MM.1S (cell line): Measurements from ENCODE around the gene IGHMBP2.

Source experiments
- DNase-seq: peaks from one replicate; pipeline ENCODE4 v3.0.0-alpha.2; 2015
- H2AFZ ChIP-seq: fragments of 300-600 bp; sonication (generic); 2 replicates; pipeline ENCODE4 v1.6.0; 2016; ENCODE audit warnings: antibody characterized with exemption, low read length
- H3F3A ChIP-seq: fragments of 300-600 bp; sonication (generic); 2 replicates; pipeline ENCODE4 v1.6.1; 2016; ENCODE audit warnings: mild to moderate bottlenecking, antibody characterized with exemption, low read length, moderate library complexity, mixed read lengths; ENCODE audit not compliant: insufficient read depth
- H3K27ac ChIP-seq: fragments of 300-600 bp; sonication (generic); 2 replicates; pipeline ENCODE4 v1.5.1; 2016; ENCODE audit warnings: mild to moderate bottlenecking, low read length
- H3K27me3 ChIP-seq: fragments of 300-600 bp; sonication (generic); replicated peaks from 2 replicates; pipeline ENCODE4 v1.6.0; 2016; ENCODE audit warnings: low read length; ENCODE audit not compliant: insufficient read depth
- H3K36me3 ChIP-seq: fragments of 300-600 bp; sonication (generic); replicated peaks from 2 replicates; pipeline ENCODE4 v1.6.1; 2016; ENCODE audit warnings: mild to moderate bottlenecking, low read length, mixed read lengths; ENCODE audit not compliant: insufficient read depth
- H3K4me1 ChIP-seq: fragments of 300-600 bp; sonication (generic); 2 replicates; pipeline ENCODE4 v1.6.1; 2016; ENCODE audit warnings: low read length, mixed read lengths
- H3K4me2 ChIP-seq: fragments of 300-600 bp; sonication (generic); 2 replicates; pipeline ENCODE4 v1.6.0; 2016; ENCODE audit warnings: low read depth, low read length
- H3K4me3 ChIP-seq: fragments of 300-600 bp; sonication (generic); 2 replicates; pipeline ENCODE4 v1.5.1; 2016; ENCODE audit warnings: low read length, mixed read lengths
- H3K79me2 ChIP-seq: fragments of 300-600 bp; sonication (generic); 2 replicates; pipeline ENCODE4 v1.6.1; 2016; ENCODE audit warnings: mixed run types, low read length, mixed read lengths
- H3K9ac ChIP-seq: fragments of 300-600 bp; sonication (generic); 2 replicates; pipeline ENCODE4 v1.6.1; 2016; ENCODE audit warnings: low read length, mixed read lengths
- H3K9me2 ChIP-seq: fragments of 300-600 bp; sonication (generic); replicated peaks from 2 replicates; pipeline ENCODE4 v1.6.1; 2016; ENCODE audit warnings: mild to moderate bottlenecking, low read length, mixed read lengths; ENCODE audit not compliant: insufficient read depth
- H3K9me3 ChIP-seq: fragments of 300-600 bp; sonication (generic); replicated peaks from 2 replicates; pipeline ENCODE4 v1.6.1; 2016; ENCODE audit warnings: mild to moderate bottlenecking, low read length, mixed read lengths; ENCODE audit not compliant: insufficient read depth
- H4K20me1 ChIP-seq: fragments of 300-600 bp; sonication (generic); 2 replicates; pipeline ENCODE4 v1.6.1; 2016; ENCODE audit warnings: mild to moderate bottlenecking, low read length, moderate library complexity, mixed read lengths; ENCODE audit not compliant: insufficient read depth
- CTCF ChIP-seq: fragments of 300-600 bp; sonication (generic); IDR thresholded peaks from 2 replicates; pipeline ENCODE4 v1.5.1; 2016; ENCODE audit warnings: antibody characterized with exemption, low read length, mixed read lengths
- EZH2 ChIP-seq: fragments of 300-600 bp; sonication (generic); optimal IDR thresholded peaks from 2 replicates; pipeline ENCODE3; 2017; ENCODE audit warnings: low read depth, mild to moderate bottlenecking, antibody characterized with exemption, low read length, mixed read lengths
- EZH2phosphoT487 ChIP-seq: fragments of 300-600 bp; sonication (generic); IDR thresholded peaks from 2 replicates; pipeline ENCODE4 v1.6.1; 2018; ENCODE audit warnings: antibody characterized with exemption, low read length

Gene IGHMBP2

GRCh38 chr11:68955607-68955958 lies 51.9 kb downstream of the IGHMBP2 start:
- Histone ChIP-seq H3K27ac (no peak overlapping the region), H3K9me2 (no peaks in the 10 kb centered on the region), H4K20me1 (no peaks in the 10 kb centered on the region), H3K4me3 (no peak overlapping the region), H3K36me3 (no peaks in the 10 kb centered on the region), H3K27me3 (peaks cover 35% of the 10 kb centered on the region), H2AFZ (no peak overlapping the region), H3K4me1 (no peaks in the 10 kb centered on the region), H3K79me2 (no peaks in the 10 kb centered on the region), H3K9ac (no peak overlapping the region), H3F3A (no peaks in the 10 kb centered on the region), H3K9me3 (no peaks in the 10 kb centered on the region), H3K4me2 (no peak overlapping the region)
- TF ChIP-seq EZH2phosphoT487 (no peak), CTCF (no peak), EZH2 (no peak)
- no peak for DNase-seq

- H3K36me3 ChIP-seq, result no peaks in the 10 kb centered on the region
- no peak for TF ChIP-seq EZH2
- TF ChIP-seq EZH2phosphoT487, result no peak
- TF ChIP-seq CTCF, result peak; percentile 32
- no peaks in the 10 kb centered on the region for H3K9me3 ChIP-seq
- H3K9me2 ChIP-seq, result no peaks in the 10 kb centered on the region
- H2AFZ ChIP-seq, result no peak overlapping the region
- no peak overlapping the region for H3K9ac ChIP-seq
- no peaks in the 10 kb centered on the region for H3K4me1 ChIP-seq
- no peaks in the 10 kb centered on the region for H3K79me2 ChIP-seq
- H3K27ac ChIP-seq, result no peak overlapping the region
- no peak for DNase-seq
- no peak overlapping the region for H3K4me3 ChIP-seq
- H3K27me3 ChIP-seq, result peaks cover 41% of the 10 kb centered on the region
- H3F3A ChIP-seq, result no peaks in the 10 kb centered on the region
- H3K4me2 ChIP-seq, result no peak overlapping the region
- no peaks in the 10 kb centered on the region for H4K20me1 ChIP-seq
Measured at GRCh38 chr11:68956142-68956541, 52.5 kb downstream of the IGHMBP2 start.

- TF ChIP-seq CTCF (no peak), EZH2 (no peak), EZH2phosphoT487 (no peak)
- H3K36me3 ChIP-seq, result no peaks in the 10 kb centered on the region
- no peak overlapping the region for H3K27ac ChIP-seq
Measured at GRCh38 chr11:68956547-68957254, 53.0 kb downstream of the IGHMBP2 start.

More at GRCh38 chr11:68956547-68957254, 53.0 kb downstream of the IGHMBP2 start:
- H2AFZ ChIP-seq, result no peak overlapping the region
- no peaks in the 10 kb centered on the region for H3K9me2 ChIP-seq
- H3K9ac ChIP-seq, result no peak overlapping the region
- H3F3A ChIP-seq, result no peaks in the 10 kb centered on the region
- H3K4me2 ChIP-seq, result no peak overlapping the region
- no peak overlapping the region for H3K4me3 ChIP-seq
- H4K20me1 ChIP-seq, result no peaks in the 10 kb centered on the region
- H3K79me2 ChIP-seq, result no peaks in the 10 kb centered on the region
- DNase-seq, result no peak
- peaks cover 44% of the 10 kb centered on the region for H3K27me3 ChIP-seq
- H3K9me3 ChIP-seq, result no peaks in the 10 kb centered on the region
- H3K4me1 ChIP-seq, result no peaks in the 10 kb centered on the region
